Esophagus muscularis mucosa (tissue), 4 donors: Measurements from ENCODE around the gene LIX1L. TPM values are rescaled to one million over a fixed set of nuclear protein-coding genes. Genes with fewer than 3 reads are reported as not detected.

Source experiments
- DNase-seq: peaks from one replicate; pipeline ENCODE4 v3.0.0-alpha.2; 2017; ENCODE audit errors: extremely low spot score
- H3K27ac ChIP-seq, 4 donors: fragments of 200-600 bp; sonication (generic); replicated peaks in 1 of 4; 1 replicate in 3 of 4; 2 replicates in 1 of 4; pipeline ENCODE4 v1.5.1; 2016 to 2019; ENCODE audit warnings: mild to moderate bottlenecking in 1 of 4
- H3K27me3 ChIP-seq, 4 donors: fragments of 200-600 bp; sonication (generic); one replicate each; pipeline versions ENCODE4 v1.5.1 to v1.6.0; 2016 to 2019
- H3K36me3 ChIP-seq, 4 donors: fragments of 200-600 bp; sonication (generic); one replicate each; pipeline ENCODE4 v1.5.1; 2016 to 2019
- H3K4me1 ChIP-seq, 4 donors: fragments of 200-600 bp; sonication (generic); one replicate each; pipeline ENCODE4 v1.5.1; 2016 to 2019
- H3K4me3 ChIP-seq, 4 donors: fragments of 200-600 bp; sonication (generic); 1 replicate in 2 of 4; 2 replicates in 2 of 4; pipeline ENCODE4 v1.5.1; 2016 to 2019; ENCODE audit warnings: mild to moderate bottlenecking in 4 of 4, moderate library complexity in 1 of 4
- H3K9me3 ChIP-seq, 4 donors: fragments of 200-600 bp; sonication (generic); 1 replicate in 3 of 4; 2 replicates in 1 of 4; pipeline ENCODE4 v1.5.1; 2016 to 2019
- CTCF ChIP-seq, 3 experiments: fragments of 200-600 bp in 2 of 3; fragments of 450-650 bp in 1 of 3; sonication (generic) in 2 of 3; IDR thresholded peaks; one replicate each; pipeline ENCODE4 v1.5.1; 2017 to 2019; ENCODE audit warnings: antibody characterized with exemption in 3 of 3, mild to moderate bottlenecking in 2 of 3, moderate library complexity in 1 of 3
- EP300 ChIP-seq: sonication (generic); formaldehyde crosslinking; IDR thresholded peaks from one replicate; pipeline ENCODE4 v1.6.1; 2017; ENCODE audit warnings: antibody characterized with exemption
- POLR2A ChIP-seq: fragments of 450-650 bp; IDR thresholded peaks from one replicate; pipeline ENCODE4 v1.6.1; 2017; ENCODE audit warnings: antibody characterized with exemption, moderate library complexity, mild to moderate bottlenecking, low read depth
- POLR2AphosphoS5 ChIP-seq, 2 donors: sonication (generic); formaldehyde crosslinking; IDR thresholded peaks; one replicate each; pipeline ENCODE4 v1.6.1; 2017; ENCODE audit warnings: antibody characterized with exemption in 2 of 2
- WGBS: methylation state at CpG from one replicate; pipeline ENCODE4 v1.1.5; 2018; 5-methylcytosine and 5-hydroxymethylcytosine counted together
- intact Hi-C: fragments of 100-400 bp; cut with DNase I; formaldehyde crosslinking; loops from one replicate; pipeline ENCODE4 v1.15.1; 2023
- total RNA-seq, 4 donors: library from RNA; depleted of rRNA; stranded (reverse); fragments of >200 nt; gene quantifications; one replicate each; pipeline versions ENCODE4 v1.1.0 to v1.2.1, GENCODE V29; 2016

The LIX1L gene
- total RNA-seq, 4 donors from 2014 or later = 33.2 to 55.0 (median 41.7) TPM

GRCh38 chr1:145997016-145997717 lies 39.4 kb upstream of the LIX1L start:
- Histone ChIP-seq H3K27ac (peak overlapping the region; percentile 94 to 96 (median 96)), H3K9me3 (no peaks in the 10 kb centered on the region), H3K4me1 (peaks cover 33 to 56% (median 49%) of the 10 kb centered on the region in 4 donors), H3K27me3 (no peaks in the 10 kb centered on the region), H3K36me3 (peaks cover 31 to 40% (median 35%) of the 10 kb centered on the region in 4 donors), H3K4me3 (peak overlapping the region; percentile 70 to 85 (median 80))
- no peak for DNase-seq
- 8% methylated on average over 12 of the region's 12 CpGs for WGBS
- TF ChIP-seq POLR2AphosphoS5 (IDR thresholded peaks at IDR 0.05) = peak in 1 of 2 donors; percentile 41
- no peak for TF ChIP-seq CTCF (IDR thresholded peaks at IDR 0.05)
- TF ChIP-seq EP300 = no peak
- TF ChIP-seq POLR2A = no peak
- intact Hi-C loops = no loop called here

GRCh38 chr1:145996433-145997015 lies 38.7 kb upstream of the LIX1L start, which contains the start of gene TXNIP:
Gene TXNIP (minus strand): TSS chr1:145996579. CDS start chr1:145996266, 313 bp downstream.
- Histone ChIP-seq H3K9me3 (no peaks in the 10 kb centered on the region), H3K4me1 (peaks cover 27 to 56% (median 48%) of the 10 kb centered on the region in 4 donors), H3K27ac (peak within 1 kb of the TSS; percentile 94 to 96 (median 96)), H3K36me3 (peaks cover 31 to 43% (median 36%) of the 10 kb centered on the region in 4 donors), H3K4me3 (peak within 1 kb of the TSS; percentile 70 to 85 (median 80)), H3K27me3 (no peaks in the 10 kb centered on the region)
- TF ChIP-seq CTCF (IDR thresholded peaks at IDR 0.05) = peak in 1 of 3 experiments; percentile 15
- TF ChIP-seq POLR2A = peak; percentile 98
- TF ChIP-seq POLR2AphosphoS5 (IDR thresholded peaks at IDR 0.05) = peak in 1 of 2 donors; percentile 100
- no peak for TF ChIP-seq EP300
- intact Hi-C loops = no loop called here
- WGBS = 0% methylated on average over 20 of the region's 30 CpGs
- peak; percentile 100 for DNase-seq

DNA sequence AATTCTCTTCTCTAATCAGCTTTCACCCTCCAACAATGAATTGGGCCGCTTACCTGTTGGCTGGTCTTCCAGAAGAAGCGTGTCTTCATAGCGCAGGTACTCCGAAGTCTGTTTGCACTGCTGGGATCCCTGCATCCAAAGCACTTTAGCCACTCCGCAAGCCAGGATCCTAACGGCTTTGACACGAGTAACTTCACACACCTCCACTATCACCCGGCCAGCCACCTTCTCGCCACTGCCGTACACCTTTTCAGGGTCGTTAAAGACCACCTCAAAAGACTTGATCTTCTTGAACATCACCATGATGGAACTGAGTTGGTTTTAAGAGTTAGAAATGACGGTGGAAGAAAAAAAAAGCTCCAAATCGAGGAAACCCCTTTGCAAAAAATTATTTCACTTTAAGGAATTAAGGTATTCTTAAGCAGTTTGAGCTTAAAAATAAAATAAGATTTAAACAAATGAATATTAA lies 38.2 kb upstream of the LIX1L start:
- no peak for DNase-seq
- Histone ChIP-seq H3K27me3 (no peaks in the 10 kb centered on the region), H3K4me3 (peak overlapping the region; percentile 70 to 85 (median 80)), H3K36me3 (peaks cover 31 to 43% (median 36%) of the 10 kb centered on the region in 4 donors), H3K9me3 (no peaks in the 10 kb centered on the region), H3K4me1 (peaks cover 27 to 56% (median 47%) of the 10 kb centered on the region in 4 donors), H3K27ac (peak overlapping the region; percentile 94 to 96 (median 96))
- intact Hi-C loops = no loop called here
- WGBS = 0% methylated on average over 12 of the region's 13 CpGs
- peak in 1 of 2 donors; percentile 11 for TF ChIP-seq POLR2AphosphoS5 (IDR thresholded peaks at IDR 0.05)
- no peak for TF ChIP-seq EP300
- TF ChIP-seq POLR2A = no peak
- TF ChIP-seq CTCF (IDR thresholded peaks at IDR 0.05) = no peak

GRCh38 chr1:145995148-145995881 lies 37.5 kb upstream of the LIX1L start:
- Histone ChIP-seq H3K9me3 (no peaks in the 10 kb centered on the region), H3K36me3 (peaks cover 31 to 43% (median 36%) of the 10 kb centered on the region in 4 donors), H3K27me3 (no peaks in the 10 kb centered on the region), H3K4me3 (peak overlapping the region; percentile 70 to 85 (median 80)), H3K27ac (peak overlapping the region; percentile 94 to 96 (median 96)), H3K4me1 (peaks cover 30 to 56% (median 46%) of the 10 kb centered on the region in 4 donors)
- no peak for TF ChIP-seq POLR2AphosphoS5 (IDR thresholded peaks at IDR 0.05)
- TF ChIP-seq CTCF (IDR thresholded peaks at IDR 0.05) = no peak
- peak; percentile 9 for TF ChIP-seq POLR2A
- no peak for TF ChIP-seq EP300
- intact Hi-C loops = no loop called here
- under 1% methylated on average over 8 of the region's 8 CpGs for WGBS
- DNase-seq = no peak
